ENCODE measurements around the gene LGR6.
"Not testable (repeated sequence)": the region's sequence is repeated elsewhere in the genome, so short reads cannot be mapped to it uniquely, and the experiment has no call there.

LGR6 gene, protein sequence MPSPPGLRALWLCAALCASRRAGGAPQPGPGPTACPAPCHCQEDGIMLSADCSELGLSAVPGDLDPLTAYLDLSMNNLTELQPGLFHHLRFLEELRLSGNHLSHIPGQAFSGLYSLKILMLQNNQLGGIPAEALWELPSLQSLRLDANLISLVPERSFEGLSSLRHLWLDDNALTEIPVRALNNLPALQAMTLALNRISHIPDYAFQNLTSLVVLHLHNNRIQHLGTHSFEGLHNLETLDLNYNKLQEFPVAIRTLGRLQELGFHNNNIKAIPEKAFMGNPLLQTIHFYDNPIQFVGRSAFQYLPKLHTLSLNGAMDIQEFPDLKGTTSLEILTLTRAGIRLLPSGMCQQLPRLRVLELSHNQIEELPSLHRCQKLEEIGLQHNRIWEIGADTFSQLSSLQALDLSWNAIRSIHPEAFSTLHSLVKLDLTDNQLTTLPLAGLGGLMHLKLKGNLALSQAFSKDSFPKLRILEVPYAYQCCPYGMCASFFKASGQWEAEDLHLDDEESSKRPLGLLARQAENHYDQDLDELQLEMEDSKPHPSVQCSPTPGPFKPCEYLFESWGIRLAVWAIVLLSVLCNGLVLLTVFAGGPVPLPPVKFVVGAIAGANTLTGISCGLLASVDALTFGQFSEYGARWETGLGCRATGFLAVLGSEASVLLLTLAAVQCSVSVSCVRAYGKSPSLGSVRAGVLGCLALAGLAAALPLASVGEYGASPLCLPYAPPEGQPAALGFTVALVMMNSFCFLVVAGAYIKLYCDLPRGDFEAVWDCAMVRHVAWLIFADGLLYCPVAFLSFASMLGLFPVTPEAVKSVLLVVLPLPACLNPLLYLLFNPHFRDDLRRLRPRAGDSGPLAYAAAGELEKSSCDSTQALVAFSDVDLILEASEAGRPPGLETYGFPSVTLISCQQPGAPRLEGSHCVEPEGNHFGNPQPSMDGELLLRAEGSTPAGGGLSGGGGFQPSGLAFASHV

DNA sequence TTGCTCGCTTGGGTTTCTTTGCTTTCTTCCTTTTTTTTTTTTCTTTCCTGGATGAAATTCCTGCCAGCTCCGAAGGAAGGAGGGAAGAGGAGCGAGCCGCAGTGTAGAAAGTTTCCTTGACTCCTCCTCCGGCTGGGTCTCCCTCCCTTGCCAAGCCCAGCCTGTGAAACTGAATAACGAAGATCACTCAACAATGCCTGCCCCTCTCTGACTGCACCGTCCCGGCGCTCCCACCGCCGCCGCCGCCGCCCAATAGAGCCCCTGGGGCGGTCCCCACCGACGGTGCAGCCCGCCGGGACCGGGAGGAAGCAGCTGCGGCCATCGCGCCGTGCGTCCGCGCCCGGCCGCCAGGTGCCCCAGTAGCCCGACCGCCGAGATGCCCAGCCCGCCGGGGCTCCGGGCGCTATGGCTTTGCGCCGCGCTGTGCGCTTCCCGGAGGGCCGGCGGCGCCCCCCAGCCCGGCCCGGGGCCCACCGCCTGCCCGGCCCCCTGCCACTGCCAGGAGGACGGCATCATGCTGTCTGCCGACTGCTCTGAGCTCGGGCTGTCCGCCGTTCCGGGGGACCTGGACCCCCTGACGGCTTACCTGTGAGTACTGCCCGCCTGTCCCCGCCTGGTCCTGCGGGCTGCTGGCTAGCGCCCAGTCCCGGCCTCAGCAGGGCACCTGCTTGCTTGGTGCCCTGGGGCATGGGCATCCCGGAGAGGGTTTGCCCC, at the start of gene LGR6:
Gene LGR6, plus strand, starts transcription at position 186 of the 714 bp plus-strand sequence. Its CDS starts 191 bp downstream, at position 377.
- in situ Hi-C loops (cut with HindIII; ENCODE audit: low sequenced_read_pairs): no loop called here

DNA sequence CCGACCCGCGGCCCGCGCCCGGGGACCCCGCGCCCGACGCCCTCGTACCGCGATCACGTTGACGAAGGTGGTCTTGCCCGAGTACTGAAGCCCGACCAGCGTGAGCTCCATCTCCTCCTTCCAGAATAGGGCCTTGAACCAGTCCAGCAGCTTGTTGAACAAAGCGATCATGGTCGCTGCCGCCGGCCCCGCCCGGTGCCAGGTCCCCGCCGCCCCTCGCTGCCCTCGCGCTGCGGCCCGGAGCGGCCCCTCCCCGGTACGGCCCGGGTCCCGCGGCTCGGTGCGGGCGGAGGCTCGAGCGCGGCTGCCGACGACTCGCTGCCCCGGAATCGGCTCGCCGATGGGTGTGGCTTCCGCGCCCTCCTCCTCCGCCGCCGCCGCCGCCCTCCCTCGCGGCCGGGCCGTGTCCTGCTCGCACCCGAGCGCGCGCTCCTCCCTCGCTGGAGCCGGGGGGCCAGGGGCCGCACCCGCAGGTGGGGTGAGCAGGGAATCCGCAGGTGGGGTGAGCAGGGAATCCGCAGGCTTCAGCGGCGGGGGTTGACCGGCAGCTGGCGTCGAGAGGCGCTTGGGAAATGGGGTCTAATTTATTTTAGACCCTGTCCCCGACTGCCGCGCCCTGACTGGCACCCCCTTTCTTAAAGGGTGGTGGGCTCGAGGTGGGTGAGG, 49.1 kb upstream of the LGR6 start, which contains the start of gene ARL8A:
Gene ARL8A, minus strand, starts transcription at position 336 of the 666 bp plus-strand sequence. Its CDS starts 165 bp downstream, at position 171.
- no peak for DNase-seq (ENCODE audit: low read depth)
- peak within 1 kb of the TSS; percentile 86 for H3K4me3 ChIP-seq (ENCODE audit: low read depth, low read length)
- no peak for TF ChIP-seq CTCF (IDR thresholded peaks at IDR 0.05; ENCODE audit: low read depth, low read length, missing control alignments)
- in situ Hi-C loops (cut with HindIII; ENCODE audit: low sequenced_read_pairs): no loop called here

More for the DNA sequence above, at the start of gene LGR6:
- TF ChIP-seq CTCF (IDR thresholded peaks at IDR 0.05; ENCODE audit: low read depth, low read length, missing control alignments): no peak
- H3K4me3 ChIP-seq (ENCODE audit: low read depth, low read length): peak within 1 kb of the TSS; percentile 11
- DNase-seq (ENCODE audit: low read depth): no peak

DNA sequence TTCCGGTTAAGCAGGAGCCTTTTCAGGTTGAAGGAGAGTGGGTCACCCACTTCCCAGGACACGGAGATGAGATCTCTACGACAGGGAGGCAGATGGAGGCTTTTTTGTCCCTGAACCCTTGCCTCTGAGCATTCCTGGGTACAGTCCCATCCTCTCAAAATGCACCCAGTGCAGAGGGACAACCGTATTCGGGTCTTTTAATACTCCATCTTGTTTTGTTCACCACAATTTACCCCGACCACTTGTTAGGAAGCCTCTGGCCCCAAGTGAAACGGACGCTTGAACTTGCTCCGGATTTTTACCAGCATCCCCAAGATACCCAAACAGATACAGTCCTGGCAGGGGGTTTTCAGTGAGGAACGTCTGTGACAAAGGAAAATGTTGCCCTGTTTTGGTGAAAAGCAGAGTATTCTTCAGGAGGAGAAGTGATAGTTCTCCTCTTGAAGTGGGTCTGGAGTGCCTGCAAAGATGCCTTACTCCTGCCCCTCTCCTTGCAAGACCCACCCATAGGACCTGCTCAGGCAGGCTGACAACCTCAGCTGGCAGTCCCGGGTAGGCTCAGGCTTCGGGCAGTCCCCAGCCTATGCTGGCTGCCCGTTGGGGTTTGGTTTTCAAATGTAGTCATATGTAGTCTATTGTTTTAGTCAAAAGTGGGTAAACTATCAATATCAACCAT, 48.4 kb upstream of the LGR6 start:
- peak overlapping the region; percentile 86 for H3K4me3 ChIP-seq (ENCODE audit: low read depth, low read length)
- in situ Hi-C loops (cut with HindIII; ENCODE audit: low sequenced_read_pairs): no loop called here
- no peak for TF ChIP-seq CTCF (IDR thresholded peaks at IDR 0.05; ENCODE audit: low read depth, low read length, missing control alignments)
- no peak for DNase-seq (ENCODE audit: low read depth)

- H3K4me3 ChIP-seq (ENCODE audit: low read depth, low read length); DNase-seq (ENCODE audit: low read depth); in situ Hi-C loops (cut with HindIII; ENCODE audit: low sequenced_read_pairs): not testable (repeated sequence)
Measured at GRCh38 chr1:202145744-202146140, 47.9 kb upstream of the LGR6 start.

DNA sequence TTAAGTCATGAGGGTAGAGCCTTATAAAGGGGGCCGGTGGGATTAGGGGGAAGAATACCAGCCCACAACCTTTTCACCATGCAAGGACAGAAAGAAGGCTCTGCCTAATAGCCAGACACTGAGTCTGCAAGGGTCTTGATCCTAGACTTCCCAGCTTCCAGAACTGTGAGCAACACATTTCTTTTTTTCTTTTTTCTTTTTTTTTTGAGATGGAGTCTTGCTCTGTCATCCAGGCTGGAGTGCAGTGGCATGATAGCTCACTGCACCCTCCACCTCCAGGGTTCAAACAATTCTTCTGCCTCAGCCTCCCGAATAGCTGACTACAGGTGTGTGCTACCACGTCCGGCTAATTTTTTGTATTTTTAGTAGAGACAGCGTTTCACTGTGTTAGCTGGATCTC, 47.3 kb upstream of the LGR6 start:
- DNase-seq (ENCODE audit: low read depth): no peak
- in situ Hi-C loops (cut with HindIII; ENCODE audit: low sequenced_read_pairs): no loop called here
- no peak for TF ChIP-seq CTCF (IDR thresholded peaks at IDR 0.05; ENCODE audit: low read depth, low read length, missing control alignments)
- H3K4me3 ChIP-seq (ENCODE audit: low read depth, low read length): no peak overlapping the region

DNA sequence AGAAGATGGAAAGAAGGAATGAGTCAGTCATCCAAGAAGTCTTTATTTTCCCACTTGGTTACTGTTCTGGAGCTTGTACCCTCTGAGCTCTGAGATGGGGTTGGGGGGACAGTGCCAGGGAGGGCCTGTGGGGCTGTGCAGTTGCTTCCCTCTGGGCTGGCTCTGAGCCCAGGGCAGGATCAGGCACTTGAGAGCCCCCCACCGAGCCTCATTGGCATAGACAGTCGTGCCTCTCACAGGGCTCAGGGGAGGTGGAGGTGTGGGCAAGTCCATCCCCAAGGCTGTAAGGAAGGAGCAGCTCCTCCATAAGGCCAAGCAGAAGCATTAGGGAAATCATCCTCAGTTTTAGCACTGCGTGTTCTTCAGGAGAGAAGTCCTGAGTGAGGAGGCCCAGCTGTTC, 46.6 kb upstream of the LGR6 start:
- H3K4me3 ChIP-seq (ENCODE audit: low read depth, low read length): no peak overlapping the region
- TF ChIP-seq CTCF (IDR thresholded peaks at IDR 0.05; ENCODE audit: low read depth, low read length, missing control alignments): no peak
- no peak for DNase-seq (ENCODE audit: low read depth)
- in situ Hi-C loops (cut with HindIII; ENCODE audit: low sequenced_read_pairs): no loop called here
